DMS114 treated with DMSO at 0.1 percent for 48 hours (cell line): ENCODE results near the gene THRB.

Experiments
- DNase-seq: peaks from one replicate; lab custom pipeline; 2025; ENCODE audit not compliant: unreplicated experiment; lab: John Stamatoyannopoulos, UW

THRB gene

DNA sequence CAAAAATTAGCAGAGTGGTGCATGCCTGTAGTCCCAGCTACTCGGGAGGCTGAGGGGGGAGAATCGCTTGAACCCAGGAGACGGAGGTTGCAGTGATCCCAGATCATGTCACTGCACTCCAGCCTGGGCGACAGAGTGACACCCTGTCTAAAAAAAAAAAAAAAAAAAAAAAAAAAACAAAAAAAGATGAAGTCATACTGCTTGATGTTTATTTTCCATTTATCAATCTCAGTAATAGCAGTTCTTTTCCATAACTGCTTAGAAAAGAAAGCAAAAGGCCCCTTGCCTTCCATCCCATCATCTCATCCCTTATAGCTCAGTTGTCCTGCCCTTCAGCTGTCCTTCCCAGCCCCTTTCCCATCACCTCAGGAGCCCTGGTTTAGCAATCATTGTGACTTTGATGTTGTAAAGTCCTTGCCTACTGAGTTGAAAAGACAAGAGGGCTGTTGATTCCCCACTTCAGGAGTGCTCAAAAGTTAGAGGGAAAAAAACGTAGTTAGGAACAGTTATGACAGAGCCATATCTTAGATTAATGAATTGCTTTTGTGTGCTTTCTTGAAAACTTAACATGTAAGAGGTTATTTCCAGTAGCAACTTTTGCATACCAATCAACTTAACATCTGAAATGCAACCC is 18.0 kb upstream of the THRB start:
- DNase-seq, result no peak

GRCh38 chr3:24510030-24510648 is 15.5 kb upstream of the THRB start:
- no peak for DNase-seq

DNA sequence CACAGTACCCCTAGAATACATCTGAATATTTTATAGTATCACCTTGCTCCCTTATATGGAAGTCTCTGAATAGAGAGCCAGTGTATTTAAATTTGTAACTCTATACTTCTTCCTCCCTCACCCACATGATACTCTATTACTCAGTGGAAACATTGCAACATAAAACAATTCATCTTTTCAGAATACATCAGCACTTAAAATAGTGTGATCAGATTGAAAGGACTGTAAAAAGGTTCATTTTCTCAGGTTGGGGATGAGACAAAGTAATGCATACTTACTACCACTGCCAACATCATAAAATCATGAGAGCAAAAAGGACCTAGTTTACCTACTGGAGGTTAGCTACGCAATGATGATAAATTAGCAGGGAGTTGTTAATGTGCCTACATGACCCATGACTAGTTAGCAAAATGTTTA is 13.8 kb upstream of the THRB start:
- no peak for DNase-seq

GRCh38 chr3:24507776-24508422 is 13.2 kb upstream of the THRB start:
- DNase-seq, result no peak

GRCh38 chr3:24506966-24507775 is 12.5 kb upstream of the THRB start:
- no peak for DNase-seq

- no peak for DNase-seq
Observed at GRCh38 chr3:24505691-24506550, 11.3 kb upstream of the THRB start.

DNA sequence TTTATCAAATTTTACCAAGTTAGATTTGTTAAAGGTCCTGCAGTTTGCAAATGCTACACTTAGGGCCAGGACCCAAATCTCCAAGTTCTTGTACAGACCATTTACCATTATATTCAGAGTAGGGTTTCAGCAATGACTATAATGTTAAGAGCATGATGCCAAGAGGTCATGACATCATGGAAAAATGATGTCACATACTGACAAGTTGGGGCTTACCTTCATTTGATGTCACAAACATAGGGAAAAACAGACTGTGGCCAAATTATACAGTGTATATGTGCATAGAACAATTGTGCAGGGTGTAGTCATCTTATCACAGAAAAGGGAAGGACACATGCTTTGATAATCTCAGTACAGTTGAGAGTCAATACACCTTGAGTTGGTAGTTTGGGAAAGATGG is 10.1 kb upstream of the THRB start:
- no peak for DNase-seq

DNA sequence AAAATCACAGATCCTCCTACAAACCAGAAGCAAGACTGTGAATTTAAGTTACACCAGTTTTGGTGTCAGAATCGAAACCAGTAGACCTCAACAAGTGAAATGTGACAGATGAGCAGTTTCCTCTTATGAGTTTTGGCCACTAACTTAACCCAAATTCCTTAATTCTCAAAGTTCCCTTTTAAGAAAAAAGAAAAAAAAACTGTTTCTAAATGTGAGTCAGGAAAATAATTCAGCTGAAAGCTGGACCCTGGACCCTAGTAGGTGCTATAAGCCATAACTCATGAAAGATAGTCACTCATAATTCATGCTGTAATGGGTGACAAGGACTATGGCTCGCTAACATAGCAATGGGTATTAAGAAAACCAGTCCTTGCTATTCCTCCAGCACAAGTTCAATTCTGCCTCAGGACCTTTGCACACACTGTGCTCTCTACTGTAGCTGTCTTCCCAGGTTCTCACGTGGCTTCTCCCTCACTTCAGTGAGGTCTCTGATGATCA is 9.0 kb upstream of the THRB start:
- DNase-seq, result no peak

GRCh38 chr3:24502690-24503089 is 8.0 kb upstream of the THRB start:
- DNase-seq, result no peak

DNA sequence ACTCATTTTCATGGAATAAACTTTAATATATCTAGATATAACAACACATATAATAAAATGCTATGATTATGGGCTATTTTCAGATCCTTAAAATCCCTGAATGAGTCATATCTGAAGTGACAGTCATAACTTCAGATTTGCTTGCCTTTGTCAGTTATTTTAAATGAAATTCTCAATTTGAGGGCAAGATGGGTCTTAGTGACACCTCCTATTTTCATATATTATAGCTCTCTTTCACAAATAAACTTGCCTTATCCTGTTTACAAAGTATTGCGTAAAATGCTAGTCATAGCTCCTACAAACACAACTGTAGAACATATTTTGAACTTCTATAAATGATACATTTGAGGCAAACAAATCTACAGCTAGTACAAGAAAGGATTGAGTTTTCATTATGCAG is 6.2 kb upstream of the THRB start:
- DNase-seq, result no peak

GRCh38 chr3:24499991-24500390 is 5.3 kb upstream of the THRB start:
- no peak for DNase-seq

DNA sequence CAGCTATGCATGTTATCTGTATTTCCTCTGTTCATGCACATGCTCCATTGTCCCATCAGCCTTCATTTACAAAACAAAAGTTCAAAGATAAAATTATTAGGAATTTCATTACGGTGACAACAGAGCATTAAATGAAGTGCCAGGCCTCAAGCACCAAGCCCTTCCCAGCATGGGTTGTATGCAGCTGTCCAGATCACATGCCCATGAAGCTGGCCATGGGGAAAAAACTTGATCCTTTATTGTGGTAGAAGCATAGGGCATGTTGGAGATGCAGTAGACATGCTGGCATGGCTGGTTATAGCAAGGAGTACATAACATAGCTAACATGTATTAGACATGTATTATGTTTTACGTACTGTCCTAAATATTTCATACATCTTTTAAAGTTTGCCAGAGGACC is 4.1 kb upstream of the THRB start:
- DNase-seq, result no peak

- no peak for DNase-seq
Observed at GRCh38 chr3:24498391-24498790, 3.7 kb upstream of the THRB start.

GRCh38 chr3:24497942-24498341 is 3.3 kb upstream of the THRB start:
- DNase-seq, result no peak

DNA sequence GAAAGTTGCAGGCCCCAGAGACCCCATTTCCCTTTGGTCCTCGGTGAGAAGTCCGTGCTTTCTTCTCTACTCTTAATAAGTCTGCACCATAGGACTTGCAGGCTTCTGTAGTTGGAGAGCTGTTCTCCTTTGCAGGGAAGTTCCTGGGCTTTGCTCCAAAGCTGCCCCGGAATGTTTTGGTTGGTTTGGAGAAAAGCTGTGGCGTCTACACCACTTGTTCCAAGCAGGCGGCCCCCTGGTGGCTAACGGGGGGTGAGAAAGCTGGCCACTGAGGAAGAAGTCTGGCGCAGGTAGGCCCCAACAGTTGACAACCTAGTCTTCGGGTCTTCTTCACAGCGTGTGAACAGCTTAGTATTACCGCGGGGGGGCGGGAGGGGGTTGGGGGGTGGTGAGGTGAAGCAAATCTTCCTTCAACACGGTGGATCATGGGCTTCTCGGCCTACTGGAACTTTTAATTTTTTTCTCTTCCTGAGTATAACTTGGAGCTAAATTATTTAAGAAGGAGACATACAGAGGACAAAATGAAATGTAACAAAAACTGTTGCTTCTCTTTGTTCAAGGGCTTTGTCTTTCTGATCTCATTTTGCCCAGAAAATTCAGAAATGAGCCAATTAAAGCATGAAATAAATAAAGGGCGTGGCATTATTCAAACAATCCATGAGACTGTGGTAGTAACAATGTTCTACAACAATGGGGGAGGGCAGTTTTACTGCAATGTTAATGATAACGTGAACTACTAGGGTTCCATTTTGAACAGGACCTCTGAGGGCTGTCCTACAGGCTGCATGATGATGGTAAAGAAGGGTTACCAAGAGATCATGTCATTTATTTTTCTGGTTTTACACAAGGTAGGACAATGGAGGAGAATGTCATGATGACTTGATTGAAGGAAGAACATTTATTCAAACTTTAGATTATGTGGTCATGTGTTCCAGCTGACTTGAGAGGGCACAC is 2.2 kb upstream of the THRB start:
- DNase-seq, result no peak

DNA sequence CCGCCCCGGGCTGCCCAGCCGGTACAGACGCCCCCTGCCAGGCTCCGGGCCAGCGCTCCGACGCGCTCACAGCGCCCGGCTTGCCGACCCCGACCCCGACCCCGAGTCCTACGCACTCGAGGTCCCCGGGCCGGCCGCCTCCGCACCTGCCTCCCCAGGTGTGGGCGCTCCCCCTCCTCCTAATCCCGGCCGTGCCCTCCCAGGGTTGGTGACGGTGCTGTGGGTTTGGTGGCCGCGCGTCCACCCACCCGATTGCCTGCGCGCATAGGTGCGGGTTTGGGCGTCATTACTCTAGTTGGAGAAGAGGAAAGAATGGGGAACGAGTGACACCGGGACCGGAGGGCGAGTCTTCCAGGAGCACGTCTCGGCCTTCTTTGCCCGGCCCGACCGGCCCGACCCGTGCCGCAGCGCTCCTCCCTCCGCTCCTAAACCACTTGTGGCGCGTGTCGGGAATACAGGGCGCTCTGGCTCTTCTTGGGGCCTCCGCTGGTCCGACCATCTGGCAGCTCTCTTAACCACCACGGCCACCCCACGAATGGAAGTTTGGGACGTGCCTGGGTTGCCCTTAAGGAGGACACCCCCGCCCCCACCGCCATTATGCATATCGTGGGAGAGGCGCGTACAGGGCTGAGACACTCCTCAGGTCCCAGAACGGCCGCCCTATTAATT is 810 bp upstream of the THRB start:
- no peak for DNase-seq

DNA sequence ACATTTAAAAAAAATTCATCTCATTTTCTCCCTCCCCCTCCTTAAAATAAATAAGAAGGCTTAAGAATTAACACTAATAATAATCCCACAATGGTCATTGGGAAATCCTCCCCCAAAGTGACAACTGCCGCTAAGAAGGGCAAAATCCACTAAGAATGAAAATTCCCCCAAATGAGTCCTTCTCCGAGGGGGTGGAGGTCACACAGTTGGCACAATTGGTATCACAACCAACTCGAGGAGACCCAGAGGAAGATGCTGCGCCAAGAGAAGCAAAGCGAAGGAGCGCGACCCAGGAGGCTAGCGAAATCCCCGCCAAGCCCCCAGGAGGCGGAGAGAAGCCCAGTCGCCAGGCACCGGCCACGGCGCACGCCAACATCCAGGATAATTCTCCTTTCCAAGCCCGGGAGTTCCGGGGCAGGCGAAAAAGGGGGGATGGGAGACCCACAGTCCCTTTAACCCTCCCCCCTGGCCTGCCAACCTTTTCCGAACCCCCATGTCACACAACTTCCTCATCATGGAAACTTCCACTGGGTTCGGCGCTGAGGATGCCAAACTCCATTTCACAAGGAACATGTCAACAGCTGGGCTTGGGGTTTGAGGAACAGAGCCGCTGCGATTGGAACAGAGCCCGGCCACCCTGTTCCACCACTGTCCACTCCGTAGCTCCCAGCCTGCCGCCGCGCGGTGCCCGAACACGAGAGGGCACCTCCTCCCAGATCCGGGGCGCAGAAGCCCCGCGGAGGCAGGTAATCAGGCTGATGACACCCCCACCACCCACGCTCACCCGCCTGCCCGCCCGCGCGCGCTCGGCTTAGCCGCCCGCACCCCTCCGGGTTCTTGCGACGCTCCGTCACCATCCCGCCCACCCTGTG is 668 bp downstream of the THRB start:
- no peak for DNase-seq

- no peak for DNase-seq
Observed at GRCh38 chr3:24492971-24493551, 1.6 kb downstream of the THRB start.
